Activated effector memory CD4-positive, alpha-beta T cell treated with anti-CD3 and anti-CD28 coated beads, Interleukin-2, amount 50 U/mL, for 16 hours (primary cell): Measurements from ENCODE around the gene NDE1.
A peak's percentile ranks its signal among the peaks of the same experiment; 100 is the strongest.
"Not testable (repeated sequence)": the region's sequence is repeated elsewhere in the genome, so short reads cannot be mapped to it uniquely, and the experiment has no call there.

Experiments
- DNase-seq: peaks from one replicate; pipeline ENCODE4 v3.0.0-alpha.2; 2020

NDE1 gene

DNA sequence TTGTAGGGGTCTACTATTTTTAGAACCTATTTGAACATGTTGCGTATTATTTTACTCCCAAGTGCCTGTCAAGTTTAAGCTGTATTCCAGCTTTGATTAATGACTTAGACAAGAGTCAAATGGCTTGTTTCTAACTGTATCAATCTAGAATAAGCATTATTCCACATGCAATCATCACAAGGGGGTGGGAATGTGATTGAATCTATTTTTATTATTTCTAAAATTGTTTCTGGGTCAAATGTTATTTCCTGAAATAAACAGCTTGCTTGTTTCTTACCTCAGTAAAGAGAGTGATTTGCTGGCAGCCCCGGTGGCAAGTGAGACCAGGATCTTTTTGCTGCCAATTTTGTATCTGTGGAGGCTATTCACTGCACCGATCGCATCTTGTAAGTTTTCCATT is 28.6 kb upstream of the NDE1 start:
- no peak for DNase-seq

DNA sequence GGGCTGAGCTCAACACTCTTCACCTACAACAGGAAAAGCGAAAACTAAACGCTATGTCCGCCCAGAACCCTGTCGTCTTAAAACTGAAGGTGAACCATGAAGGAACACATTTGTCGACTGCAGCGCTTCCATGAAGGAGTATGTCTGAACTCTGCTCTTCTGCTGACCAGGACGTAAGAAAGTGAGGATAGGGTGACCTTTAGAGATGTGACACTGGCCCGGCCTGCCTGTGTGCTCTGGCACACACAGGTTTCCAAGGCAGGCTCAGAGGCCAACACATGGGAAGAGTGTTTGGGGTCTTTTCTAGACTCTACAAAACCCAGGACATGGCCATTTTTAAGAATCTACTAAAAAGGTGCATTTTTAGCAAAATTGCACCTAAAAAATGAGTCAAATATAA is 28.2 kb upstream of the NDE1 start:
- DNase-seq = no peak

DNA sequence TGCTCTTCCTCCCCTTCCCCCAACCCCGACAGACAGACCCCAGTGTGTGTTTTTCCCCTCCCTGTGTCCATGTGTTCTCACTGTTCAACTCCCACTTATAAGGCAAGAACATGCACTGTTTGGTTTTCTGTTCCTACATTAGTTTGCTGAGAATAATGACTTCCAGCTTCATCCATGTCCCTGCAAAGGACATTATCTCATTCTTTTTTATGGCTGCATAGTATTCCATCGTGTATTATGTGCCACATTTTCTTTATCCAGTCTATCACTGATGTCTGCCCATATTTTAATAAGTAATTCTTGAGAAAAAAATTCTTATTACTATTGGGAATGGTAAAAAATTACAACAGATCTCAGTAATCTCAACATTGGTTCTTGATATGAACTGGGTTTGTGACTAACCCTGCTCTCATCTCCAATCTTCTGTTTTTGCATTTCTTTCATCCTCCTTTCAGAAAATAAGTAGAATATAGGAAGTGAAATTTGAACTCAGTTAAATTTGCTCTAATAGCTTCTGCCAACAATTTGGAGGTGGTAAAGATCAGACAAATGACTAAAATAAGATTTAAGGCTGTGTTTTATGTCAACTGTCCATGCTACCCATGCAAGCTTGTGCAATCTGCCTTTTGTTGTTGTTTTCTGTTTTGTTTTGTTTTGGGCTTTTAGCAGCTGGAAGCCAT is 18.2 kb upstream of the NDE1 start:
- no peak for DNase-seq

DNA sequence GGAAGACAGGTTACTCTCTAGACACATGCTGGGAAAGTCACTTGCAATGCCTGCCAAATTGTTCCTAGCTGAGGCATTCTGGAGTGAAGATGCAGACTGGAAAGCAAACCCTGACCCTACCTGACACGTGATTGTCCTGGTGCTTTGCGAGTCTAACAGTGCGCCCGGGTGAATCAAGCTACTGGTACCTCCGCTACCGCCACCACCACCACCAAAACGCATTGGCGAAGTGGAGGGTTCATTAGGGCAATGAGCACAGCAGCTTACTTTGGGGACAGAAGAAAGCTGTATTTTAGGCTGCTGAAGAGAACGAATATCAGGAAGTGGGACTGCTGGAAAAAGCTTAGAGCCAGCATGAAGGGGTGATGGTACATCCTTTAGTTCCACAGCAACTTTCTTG is 14.1 kb upstream of the NDE1 start:
- no peak for DNase-seq

DNA sequence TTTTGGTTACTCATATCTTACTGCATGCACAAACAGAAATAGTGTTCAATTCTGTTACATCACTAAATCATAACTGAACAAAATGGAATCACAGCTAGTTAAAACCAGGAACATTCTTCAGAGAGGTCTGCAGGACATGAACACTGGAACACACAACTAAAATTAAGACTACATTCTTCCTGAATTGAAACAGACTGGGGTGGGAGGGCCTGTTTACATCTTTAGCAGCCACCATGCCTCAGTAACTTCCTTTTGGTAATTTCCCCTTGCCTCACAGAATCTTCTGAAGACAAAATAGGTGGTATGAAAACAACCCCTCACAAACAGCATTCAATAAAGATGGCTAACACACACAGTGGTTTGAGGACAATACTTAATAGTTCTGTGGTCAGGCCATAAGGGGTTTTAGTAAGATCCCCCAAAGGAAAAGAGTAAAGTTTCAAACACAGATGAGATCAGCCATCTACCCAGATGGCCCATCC is 13.6 kb upstream of the NDE1 start:
- no peak for DNase-seq

DNA sequence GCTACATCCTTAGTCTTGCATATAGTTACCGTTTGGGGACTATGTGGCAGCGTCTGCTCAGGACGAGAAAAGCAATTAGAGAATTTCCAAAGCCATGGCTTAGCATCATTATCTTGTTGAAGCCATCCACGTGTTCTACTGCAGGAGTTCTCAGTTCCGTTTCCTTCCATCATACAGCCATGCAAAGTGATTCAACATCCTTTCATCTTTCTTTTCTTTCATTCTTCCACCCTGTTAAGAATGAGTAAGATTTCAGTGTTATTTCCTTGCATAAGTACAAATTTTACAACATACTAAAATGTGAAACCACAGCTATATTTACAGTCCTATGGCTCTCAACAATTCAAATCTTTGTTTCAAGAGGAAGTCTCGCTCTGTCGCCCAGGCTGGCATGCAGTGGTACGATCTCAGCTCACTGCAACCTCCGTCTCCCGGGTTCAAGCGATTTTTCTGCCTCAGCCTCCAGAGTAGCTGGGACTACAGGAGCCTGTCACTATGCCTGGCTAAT is 10.9 kb upstream of the NDE1 start:
- DNase-seq = peak; percentile 67

DNA sequence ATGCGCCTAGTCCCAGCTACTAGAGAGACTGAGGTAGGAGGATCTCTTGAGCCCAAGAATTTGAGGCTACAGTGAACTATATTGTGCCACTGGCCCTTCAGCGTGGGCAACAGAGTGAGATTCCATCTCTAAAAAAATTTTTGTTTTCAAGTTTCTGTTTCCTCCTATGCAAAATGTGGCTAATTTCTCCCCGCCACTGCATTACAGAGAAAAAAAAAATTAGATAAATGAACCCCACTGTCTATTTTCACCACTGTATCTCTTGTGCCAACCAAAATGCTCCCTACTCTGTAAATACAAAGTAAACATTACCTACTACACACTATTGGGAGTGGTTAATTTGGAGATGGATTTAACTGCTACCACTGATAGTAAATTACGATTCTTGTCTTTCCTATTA is 9.1 kb upstream of the NDE1 start:
- no peak for DNase-seq

DNA sequence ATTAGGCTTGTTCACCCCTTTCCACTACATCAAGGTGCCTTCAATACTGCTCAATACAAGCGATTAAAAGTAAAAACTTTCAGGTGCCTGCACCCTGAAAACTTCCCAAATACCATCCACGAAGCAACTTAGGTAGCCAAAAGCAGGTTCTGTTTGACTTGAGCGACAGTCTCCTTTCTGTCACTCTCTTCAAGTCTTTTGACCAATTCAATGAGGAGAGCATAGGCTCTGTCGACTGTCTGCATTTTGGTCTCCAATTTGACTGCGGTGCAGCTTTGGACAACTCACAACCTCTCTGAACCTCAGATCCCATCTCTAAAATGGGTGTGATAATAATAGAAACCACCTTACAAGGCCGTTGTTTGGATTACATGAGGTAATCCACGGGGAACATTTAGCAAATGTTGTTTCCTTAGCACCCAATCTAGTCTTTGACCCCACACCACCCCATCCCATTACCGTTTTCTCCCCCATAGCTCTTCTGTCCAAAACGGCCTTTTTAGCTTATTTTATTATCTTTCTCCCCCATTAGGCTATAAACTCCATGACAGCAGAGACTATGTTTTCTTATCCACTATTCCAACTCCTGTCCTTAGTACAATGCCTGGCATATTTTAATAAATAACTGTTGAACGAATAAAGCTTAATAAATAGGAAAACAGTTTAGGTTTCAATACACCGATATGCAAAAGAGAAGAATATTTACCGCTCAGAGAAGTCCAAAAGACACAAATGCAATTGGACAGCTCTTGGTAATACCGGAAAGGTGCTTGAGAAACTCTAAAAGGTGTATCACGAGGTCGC is 8.1 kb upstream of the NDE1 start:
- no peak for DNase-seq

DNA sequence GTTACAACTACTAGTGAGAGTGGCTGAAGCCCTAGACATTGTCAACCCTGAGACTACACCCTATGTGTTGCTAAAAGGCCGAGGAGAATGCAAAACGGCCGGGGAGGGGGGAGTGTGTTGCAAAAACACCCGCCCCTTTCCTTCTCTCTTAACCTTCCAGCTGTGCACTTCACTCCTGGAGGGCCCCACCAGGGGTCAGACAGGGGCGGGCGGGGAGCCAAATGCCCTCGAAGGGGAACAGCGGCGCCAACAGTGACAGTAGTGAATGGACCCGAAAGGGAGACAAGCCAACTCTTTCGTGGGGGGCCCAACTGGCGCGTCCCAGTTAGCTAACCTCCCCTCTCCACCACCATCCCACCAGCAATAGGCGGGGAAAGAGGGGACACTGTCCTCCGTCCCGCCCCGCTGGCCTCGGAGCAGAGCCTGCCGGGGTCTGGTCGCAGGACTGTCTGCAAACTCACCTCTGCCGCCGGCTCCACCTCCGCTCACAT is 7.4 kb upstream of the NDE1 start:
- peak; percentile 91 for DNase-seq

DNA sequence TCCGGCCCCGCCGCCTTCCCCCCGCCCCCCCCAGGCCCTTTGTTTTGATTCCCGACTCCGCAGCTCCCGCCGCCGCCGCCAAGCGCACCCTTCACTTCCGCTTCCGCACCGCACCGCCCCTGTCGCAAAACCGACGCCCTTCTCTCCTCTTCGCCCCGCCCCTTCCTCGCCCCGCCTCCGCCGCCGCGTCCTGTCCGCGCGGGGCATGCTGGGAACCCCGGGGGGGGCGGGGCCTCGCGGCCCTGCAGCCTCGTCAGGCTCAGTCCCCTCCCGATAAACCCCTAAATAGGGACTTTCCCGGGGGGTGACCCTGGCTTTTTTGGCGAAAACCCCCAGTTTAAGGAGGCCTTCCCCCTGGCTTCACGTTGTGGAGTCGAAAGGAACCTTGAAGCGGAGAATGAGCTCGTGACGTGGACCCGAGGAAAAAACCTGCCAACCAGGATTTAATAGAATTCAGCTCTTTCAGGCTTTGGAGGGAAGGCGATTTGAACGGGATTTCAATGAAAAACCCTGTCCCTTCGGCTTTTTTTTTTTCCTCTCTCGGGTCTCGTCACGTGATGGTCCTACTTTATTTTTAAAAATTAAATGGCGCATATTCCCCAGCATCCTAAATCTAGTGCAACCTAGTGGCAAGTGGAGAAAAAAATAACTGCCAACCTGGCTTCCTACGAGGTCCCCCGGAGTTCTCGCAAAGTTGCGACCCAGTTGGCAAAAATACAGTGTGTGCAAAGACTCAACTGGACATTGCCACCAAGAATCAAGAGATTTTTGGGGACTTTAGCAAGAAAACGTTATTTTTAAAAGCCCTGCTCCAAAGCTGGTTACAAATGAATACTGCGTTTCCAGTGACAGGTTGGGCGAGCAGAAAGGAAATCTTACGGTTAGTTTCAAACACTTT is 6.7 kb upstream of the NDE1 start, which contains the start of gene MARF1:
MARF1 (minus strand) TSS at position 107 of the 898 bp plus-strand sequence. CDS start 3,921 bp downstream, outside the sequence.
- peak; percentile 100 for DNase-seq

DNA sequence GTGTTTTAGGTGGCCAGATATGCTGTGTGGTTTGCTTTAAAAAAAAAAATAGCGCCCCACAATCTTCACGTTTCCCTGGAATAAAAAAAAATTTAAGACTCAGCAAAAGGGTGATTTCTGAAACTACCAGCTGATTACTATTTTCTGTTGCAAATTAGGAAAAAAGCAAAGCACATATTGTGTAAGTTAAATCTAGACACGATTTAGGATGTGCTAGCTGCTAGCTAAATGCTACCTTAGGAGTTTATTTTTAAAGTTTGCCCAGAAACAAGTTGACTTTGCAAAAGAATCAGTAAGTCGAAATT is 6.1 kb upstream of the NDE1 start:
- no peak for DNase-seq

DNA sequence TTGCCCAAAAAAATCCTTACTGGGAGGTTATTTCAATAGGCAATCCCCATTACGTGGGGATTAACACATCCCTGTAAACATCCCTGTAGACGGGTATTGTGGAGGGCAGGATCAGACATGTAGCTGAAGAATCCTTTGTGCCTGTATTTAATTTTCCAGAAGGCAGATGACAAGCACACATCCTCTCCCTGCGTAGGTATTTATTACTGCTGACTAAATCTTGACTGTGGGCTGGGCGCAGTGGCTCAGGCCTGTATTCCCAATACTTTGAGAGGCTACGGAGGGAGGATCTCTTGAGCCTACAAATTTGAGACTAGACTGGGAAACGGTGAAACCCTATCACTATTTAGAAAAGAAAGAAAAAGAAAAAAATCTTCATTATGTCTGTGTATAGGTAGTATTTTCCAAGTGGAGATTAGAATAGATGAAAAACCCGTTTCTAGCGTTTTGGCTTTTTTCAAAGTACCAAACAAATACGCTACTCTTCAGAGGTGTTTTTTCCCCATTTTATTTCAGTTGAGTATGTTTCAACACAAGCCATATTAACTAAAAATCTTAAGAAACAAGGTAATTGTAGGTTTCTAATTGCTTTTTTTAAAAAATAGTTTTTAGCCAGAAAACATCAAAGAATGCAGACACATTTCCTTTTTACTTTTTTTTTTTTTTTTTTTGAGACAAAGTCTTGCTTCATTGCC is 5.6 kb upstream of the NDE1 start:
- DNase-seq = no peak

DNA sequence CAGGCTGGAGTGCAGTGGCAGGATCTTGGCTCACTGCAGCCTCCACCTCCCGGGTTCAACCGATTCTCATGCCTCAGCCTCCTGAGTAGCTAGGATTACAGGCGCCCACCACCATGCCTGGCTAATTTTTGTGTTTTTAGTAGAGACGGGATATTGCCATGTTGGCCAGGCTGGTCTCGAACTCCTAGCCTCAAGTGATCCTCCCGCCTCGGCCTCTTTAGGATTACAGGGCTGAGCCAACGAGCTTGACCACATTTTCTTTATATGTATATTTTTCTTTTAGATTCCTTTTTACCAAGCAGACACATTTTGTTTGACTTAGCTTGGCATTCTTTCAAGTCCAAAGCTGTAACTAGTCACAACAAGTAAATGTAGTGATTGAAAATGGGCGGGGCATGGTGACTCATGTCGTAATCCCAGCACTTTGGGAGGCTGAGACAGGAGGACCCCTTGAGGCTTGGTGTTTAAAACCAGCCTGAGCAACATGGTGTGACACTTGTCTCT is 5.0 kb upstream of the NDE1 start:
- DNase-seq = not testable (repeated sequence)

DNA sequence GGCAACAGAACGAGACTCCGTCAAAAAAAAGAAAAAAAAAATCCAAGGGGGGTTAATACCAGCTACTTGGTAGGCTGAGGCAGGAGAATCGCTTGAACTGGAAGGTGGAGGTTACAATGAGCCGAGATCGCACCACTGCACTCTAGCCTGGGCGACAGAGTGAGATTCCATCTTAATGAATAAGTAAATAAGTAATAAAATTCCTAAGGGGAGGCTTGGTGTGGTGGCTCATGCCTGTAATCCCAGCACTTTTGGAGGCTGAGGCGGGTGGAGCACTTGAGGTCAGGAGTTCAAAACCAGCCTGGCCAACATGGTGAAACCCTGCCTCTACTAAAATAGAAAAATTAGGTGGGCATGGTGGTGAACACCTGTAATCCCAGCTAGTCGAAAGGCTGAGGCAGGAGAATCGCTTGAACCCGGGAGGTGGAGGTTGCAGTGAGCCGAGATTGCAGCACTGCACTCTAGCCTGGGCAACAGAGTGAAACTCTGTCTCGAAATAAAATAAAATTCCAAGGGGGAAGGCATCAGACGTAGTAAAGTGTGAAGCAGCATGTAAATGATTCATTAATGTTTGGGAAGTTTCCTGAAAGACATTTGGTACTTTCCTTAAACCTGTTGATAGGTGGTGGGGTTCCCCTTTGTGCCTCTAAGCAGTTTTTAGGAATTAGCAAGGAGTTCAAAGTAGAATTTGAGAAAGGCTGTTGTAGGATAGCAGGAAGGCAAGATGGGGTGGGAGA is 3.3 kb upstream of the NDE1 start:
- DNase-seq = not testable (repeated sequence)

DNA sequence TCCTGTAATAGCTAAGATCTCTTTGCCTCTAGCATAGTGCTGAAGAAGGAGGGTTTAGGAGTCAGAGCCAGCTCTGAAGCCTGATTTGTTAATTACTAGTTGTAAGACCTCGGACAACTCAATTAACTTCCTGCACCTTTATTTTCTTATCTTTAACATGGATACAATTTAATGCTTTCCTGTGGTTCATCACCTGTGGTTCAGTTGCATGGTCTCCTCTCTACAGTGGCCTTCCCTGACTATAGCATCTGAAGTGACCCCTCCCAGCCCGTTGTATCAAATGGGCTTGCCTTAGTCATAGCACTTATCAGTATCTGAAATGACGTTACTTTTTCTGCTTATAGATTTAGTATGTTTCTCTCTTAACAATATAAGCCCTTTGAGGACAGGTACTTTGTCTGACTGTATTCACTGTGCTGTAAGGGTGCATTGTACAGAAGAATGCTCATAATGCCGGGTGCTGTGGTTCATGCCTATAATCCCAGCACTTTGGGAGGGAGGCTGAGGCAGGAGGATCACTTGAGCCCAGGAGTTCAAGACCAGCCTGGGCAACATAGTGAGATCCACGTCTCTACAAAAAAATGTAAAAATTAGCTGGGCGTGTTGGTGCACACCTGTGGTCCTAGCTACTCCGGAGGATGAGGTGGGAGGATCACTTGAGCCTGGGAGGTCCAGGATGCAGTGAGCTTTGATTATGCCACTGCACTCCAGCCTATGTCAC is 2.6 kb upstream of the NDE1 start:
- DNase-seq = no peak

DNA sequence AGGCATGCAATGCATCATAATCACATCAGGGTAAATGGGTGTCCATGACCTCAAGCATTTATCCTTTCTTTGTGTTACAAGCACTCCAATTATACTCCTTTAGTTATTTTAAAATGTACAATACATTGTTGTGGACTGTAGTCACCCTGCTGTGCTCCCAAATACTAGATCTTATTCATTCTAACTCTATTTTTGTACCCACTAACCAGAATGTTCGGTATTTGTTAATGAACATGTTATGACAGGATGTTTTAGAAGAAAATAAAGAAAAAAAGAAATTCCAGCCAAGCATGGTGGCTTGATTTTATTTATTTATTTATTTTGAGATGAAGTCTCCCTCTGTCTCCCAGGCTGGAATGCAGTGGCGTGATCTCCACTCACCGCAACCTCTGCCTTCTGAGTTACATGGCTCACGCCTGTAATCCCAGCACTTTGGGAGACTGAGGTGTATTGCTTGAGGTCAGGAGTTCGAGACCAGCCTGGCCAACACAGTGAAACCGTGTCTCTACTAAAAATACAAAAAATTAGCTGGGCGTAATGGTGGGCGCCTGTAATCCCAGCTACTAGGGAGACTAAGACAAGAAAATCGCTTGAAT is 1.8 kb upstream of the NDE1 start:
- no peak for DNase-seq

DNA sequence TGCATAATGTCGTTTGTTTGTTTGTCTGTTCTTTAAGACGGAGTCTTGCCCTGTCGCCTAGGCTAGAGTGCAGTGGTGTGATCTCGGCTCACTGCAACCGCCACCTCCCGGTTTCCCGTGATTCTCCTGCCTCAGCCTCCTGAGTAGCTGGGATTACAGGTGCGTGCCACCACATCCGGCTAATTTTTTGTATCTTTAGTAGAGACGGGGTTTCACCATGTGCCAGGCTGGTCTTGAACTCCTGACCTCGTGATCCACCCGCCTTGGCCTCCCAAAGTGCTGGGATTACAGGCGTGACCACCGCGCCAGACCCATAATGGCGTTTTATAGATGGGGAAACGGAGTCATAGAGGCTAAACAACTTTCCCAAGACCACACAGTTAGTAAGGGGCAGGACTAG is 734 bp upstream of the NDE1 start:
- not testable (repeated sequence) for DNase-seq

DNA sequence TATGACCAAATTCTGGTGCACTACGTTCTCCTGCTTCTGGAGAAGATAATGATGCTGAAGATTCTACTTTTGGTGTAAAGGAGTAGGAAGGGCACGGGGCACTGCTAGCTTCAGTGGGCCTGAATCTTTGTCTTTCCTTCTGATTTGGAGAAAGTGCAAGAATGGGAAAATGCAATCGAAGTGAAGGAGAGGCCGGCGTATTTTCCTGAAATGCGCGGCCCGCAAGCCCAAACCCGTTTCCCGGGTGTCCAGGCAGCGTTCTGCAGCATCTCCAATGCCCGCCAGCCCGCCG is 372 bp upstream of the NDE1 start:
- no peak for DNase-seq

DNA sequence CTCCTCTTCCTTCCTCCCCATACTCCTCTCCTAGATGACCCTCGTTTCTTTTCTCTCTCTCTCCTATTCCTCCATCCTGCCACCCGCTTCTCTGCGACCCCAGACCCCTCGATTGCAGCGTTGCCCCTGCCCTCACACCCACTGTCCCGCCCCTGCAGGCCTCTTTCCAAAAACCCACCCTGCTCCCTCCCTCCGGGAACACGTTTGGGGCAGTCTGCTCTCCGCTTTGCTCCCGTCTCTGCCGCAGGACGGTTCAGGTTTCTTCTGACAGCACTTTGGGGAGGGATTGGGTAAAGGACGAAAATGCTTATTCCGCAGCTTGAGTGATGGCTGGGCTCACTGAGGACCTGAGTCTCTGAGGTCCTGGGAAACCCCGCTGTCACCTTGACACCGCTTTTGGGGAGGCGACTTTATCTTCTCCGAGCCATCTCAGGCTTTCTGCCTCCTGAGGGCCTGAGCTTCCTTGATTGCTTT is 690 bp downstream of the NDE1 start:
- DNase-seq = peak; percentile 84

DNA sequence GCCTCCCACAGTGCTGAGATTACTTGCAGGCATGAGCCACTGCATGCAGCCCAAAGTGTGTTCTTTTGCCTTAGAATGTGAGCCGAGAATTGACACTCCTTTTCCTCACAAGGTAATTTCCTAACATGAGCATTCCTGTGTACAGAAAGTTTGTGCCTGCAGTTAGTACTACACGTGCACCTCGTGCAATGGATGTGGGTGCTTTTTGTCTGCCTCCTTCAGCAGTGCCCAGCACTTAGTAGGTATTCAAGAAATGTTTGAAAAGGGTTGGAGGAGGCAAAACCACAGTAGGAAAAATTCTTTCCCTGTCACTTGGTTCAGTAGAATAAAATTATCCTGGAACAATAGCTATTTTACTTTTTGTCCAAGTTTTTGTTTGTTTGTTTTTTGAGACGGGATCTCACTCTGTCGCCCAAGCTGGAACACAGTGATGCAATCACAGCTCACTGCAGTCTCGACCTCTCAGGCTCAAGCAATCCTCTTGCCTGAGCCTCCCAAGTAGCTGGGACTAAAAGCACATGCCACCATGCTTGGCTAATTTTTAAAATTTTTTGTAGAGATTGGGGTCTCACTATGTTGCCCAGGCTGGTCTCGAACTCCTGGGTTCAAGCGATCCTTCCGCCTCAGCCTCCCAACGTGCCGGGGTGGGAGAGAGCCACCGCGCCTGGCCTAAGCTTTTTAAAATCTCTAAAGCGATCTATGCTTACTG is 2.4 kb downstream of the NDE1 start:
- DNase-seq = peak; percentile 57
